ENCODE measurements around the gene CYYR1.

DNA sequence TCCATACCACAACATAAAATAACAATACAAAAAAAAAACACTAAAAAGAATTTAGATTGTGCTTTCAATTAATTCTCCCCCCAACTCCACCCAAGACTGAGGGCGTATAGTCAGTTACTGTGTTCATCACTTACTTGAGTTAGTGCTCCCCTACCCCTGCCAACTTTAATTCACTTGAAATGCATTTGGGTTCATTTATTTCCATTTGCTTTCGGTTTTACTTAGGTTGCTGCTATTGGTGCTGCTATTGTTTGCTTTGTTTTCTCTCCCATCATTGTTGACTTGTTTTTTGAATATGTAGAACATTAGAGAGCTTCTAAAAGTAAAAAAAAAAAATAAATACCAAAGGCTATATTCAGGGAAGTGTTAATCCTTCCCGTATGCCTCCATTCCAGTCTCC, 10.7 kb upstream of the CYYR1 start:
- TF ChIP-seq, protein P1, sequence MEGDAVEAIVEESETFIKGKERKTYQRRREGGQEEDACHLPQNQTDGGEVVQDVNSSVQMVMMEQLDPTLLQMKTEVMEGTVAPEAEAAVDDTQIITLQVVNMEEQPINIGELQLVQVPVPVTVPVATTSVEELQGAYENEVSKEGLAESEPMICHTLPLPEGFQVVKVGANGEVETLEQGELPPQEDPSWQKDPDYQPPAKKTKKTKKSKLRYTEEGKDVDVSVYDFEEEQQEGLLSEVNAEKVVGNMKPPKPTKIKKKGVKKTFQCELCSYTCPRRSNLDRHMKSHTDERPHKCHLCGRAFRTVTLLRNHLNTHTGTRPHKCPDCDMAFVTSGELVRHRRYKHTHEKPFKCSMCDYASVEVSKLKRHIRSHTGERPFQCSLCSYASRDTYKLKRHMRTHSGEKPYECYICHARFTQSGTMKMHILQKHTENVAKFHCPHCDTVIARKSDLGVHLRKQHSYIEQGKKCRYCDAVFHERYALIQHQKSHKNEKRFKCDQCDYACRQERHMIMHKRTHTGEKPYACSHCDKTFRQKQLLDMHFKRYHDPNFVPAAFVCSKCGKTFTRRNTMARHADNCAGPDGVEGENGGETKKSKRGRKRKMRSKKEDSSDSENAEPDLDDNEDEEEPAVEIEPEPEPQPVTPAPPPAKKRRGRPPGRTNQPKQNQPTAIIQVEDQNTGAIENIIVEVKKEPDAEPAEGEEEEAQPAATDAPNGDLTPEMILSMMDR (conservative IDR thresholded peaks at IDR 0.05 in 1 of 2, IDR thresholded peaks at IDR 0.05 in 1 of 2; ENCODE audit: extremely low read depth in 1 of 2, insufficient read depth in 1 of 2, low read depth in 1 of 2, low read length in 2 of 2): no peak
- TF ChIP-seq EZH2 (IDR thresholded peaks at IDR 0.05; ENCODE audit: borderline replicate concordance, low read length): no peak
